ENCODE data around the gene HAGHL. TPM values are rescaled to one million over a fixed set of nuclear protein-coding genes. Genes with fewer than 3 reads are reported as not detected.

Gene HAGHL
- total and polyA plus RNA-seq, 4 donors: 4.1 to 26.7 (median 13.1) TPM

DNA sequence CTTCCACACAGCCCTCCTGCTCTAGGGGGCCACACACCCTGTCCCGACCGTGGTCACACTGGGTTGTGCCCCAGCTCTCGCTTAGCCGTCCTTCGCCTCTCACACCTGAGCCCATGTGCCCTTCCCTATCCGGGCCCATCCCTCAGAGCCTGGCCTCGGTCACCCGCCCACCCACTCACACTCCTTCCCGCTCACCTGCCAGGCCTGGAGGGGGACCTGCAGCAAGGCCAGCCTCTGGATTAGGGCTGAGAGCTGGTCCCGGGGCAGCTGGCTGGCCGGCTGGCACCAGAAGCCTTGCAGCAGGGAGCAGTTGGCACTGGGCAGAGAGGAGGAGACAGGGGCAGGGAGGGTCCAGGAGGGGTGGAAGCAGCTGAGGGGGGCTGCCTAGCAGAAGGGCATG, 51.5 kb downstream of the HAGHL start:
- Histone ChIP-seq H3K9ac (ENCODE audit: insufficient read depth in 1 of 2, low read length in 2 of 2) (no peak overlapping the region), H3K4me3 (no peak overlapping the region), H3K27me3 (ENCODE audit: control insufficient read depth in 3 of 3, insufficient read depth in 3 of 3, low read length in 2 of 3) (peaks cover 0 to 5% (median 0%) of the 10 kb centered on the region in 3 donors), H3K9me3 (ENCODE audit: control insufficient read depth in 4 of 4, insufficient read depth in 3 of 4, low read length in 3 of 4) (peaks cover 0 to 2% (median 0%) of the 10 kb centered on the region in 4 donors), H3K4me1 (ENCODE audit: control insufficient read depth in 5 of 5, insufficient read depth in 5 of 5, low read length in 5 of 5) (peaks cover 0 to 2% (median 0%) of the 10 kb centered on the region in 5 donors), H3K27ac (ENCODE audit: low read depth in 1 of 2, low read length in 1 of 2) (no peak overlapping the region), H3K36me3 (ENCODE audit: control insufficient read depth in 4 of 4, insufficient read depth in 4 of 4, low read length in 4 of 4) (no peaks in the 10 kb centered on the region)
- TF ChIP-seq, protein P1, sequence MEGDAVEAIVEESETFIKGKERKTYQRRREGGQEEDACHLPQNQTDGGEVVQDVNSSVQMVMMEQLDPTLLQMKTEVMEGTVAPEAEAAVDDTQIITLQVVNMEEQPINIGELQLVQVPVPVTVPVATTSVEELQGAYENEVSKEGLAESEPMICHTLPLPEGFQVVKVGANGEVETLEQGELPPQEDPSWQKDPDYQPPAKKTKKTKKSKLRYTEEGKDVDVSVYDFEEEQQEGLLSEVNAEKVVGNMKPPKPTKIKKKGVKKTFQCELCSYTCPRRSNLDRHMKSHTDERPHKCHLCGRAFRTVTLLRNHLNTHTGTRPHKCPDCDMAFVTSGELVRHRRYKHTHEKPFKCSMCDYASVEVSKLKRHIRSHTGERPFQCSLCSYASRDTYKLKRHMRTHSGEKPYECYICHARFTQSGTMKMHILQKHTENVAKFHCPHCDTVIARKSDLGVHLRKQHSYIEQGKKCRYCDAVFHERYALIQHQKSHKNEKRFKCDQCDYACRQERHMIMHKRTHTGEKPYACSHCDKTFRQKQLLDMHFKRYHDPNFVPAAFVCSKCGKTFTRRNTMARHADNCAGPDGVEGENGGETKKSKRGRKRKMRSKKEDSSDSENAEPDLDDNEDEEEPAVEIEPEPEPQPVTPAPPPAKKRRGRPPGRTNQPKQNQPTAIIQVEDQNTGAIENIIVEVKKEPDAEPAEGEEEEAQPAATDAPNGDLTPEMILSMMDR (IDR thresholded peaks at IDR 0.05; ENCODE audit: control extremely low read depth, extremely low read depth): no peak
- DNase-seq: no peak
- 76 to 84% methylated on average over 11 of the region's 11 CpGs for WGBS, 2 donors
- ATAC-seq (ENCODE audit: insufficient read depth, low FRiP score): no peak

DNA sequence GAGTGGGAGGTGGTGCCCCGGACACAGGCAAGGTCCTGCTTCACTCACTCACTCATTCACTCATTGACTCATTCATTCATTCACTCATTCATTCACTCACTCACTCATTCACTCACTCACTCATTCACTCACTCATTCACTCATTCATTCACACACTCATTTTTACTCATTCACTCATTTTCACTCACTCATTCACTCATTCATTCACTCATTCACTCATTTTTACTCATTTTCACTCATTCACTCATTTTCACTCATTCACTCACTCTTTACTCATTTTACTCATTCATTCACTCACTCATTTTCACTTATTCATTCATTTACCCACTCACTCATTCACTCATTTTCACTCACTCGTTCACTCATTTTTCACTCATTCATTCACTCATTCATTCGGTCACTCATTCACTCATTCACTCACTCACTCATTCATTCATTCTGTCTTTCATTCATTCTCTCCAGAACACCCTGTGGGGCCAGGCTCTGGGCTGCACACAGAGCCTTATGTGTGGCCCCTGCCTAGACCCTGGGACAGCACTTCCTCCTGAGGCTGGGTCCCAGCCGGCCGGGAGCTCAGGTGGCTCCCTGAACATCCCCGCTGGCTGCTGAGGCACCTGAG, 52.1 kb downstream of the HAGHL start:
- WGBS, 2 donors: 79 to 87% methylated on average over 6 of the region's 6 CpGs
- Histone ChIP-seq H3K4me3 (no peak overlapping the region), H3K27ac (ENCODE audit: low read depth in 1 of 2, low read length in 1 of 2) (no peak overlapping the region), H3K4me1 (ENCODE audit: control insufficient read depth in 5 of 5, insufficient read depth in 5 of 5, low read length in 5 of 5) (peaks cover 0 to 5% (median 0%) of the 10 kb centered on the region in 5 donors), H3K36me3 (ENCODE audit: control insufficient read depth in 4 of 4, insufficient read depth in 4 of 4, low read length in 4 of 4) (no peaks in the 10 kb centered on the region), H3K9me3 (ENCODE audit: control insufficient read depth in 4 of 4, insufficient read depth in 3 of 4, low read length in 3 of 4) (peaks cover 0 to 2% (median 0%) of the 10 kb centered on the region in 4 donors), H3K9ac (ENCODE audit: insufficient read depth in 1 of 2, low read length in 2 of 2) (no peak overlapping the region), H3K27me3 (ENCODE audit: control insufficient read depth in 3 of 3, insufficient read depth in 3 of 3, low read length in 2 of 3) (peaks cover 0 to 5% (median 0%) of the 10 kb centered on the region in 3 donors)
- DNase-seq: no peak
- ATAC-seq (ENCODE audit: insufficient read depth, low FRiP score): no peak
- TF ChIP-seq, protein P1 (IDR thresholded peaks at IDR 0.05; ENCODE audit: control extremely low read depth, extremely low read depth): no peak

Small RNAs within 50 kb of the gene (small RNA-seq; reads per million reads assigned to genes)
- not detected for gene MIR662 (ENCODE audit: low replicate concordance)

Other genes starting within 250 kb of the HAGHL start
- gene CAPN15, start 199.4 kb upstream of the HAGHL start, total RNA-seq: 10 to 100 TPM; 14.4 to 64.1 TPM
- gene CAPN15, start 199.4 kb upstream of the HAGHL start, polyA plus RNA-seq: 10 to 100 TPM; 37.2 to 40.6 TPM
- gene PRR35, start 166.7 kb upstream of the HAGHL start, total RNA-seq: not detected
- not detected for gene PRR35, start 166.7 kb upstream of the HAGHL start, polyA plus RNA-seq
- 1 to 10 TPM; 7.0 to 8.6 TPM for gene NHLRC4, start 160.1 kb upstream of the HAGHL start, total RNA-seq
- 1 to 10 TPM; 2.3 to 4.5 TPM for gene NHLRC4, start 160.1 kb upstream of the HAGHL start, polyA plus RNA-seq
- 10 to 100 TPM; 34.9 to 81.2 TPM for gene PIGQ, start 157.1 kb upstream of the HAGHL start, total RNA-seq
- 10 to 100 TPM; 41.5 to 98.2 TPM for gene PIGQ, start 157.1 kb upstream of the HAGHL start, polyA plus RNA-seq
- gene RAB40C, start 137.0 kb upstream of the HAGHL start, total RNA-seq: 10 to 100 TPM; 25.1 to 58.9 TPM
- gene RAB40C, start 137.0 kb upstream of the HAGHL start, polyA plus RNA-seq: 10 to 100 TPM; 34.0 to 53.8 TPM
- gene WFIKKN1, start 96.1 kb upstream of the HAGHL start, total RNA-seq: 1 to 10 TPM in 1 of 2 donors, under 1 TPM in 1; 0.31 to 2.5 TPM
- gene WFIKKN1, start 96.1 kb upstream of the HAGHL start, polyA plus RNA-seq: under 1 TPM; 0.44 to 0.79 TPM
- 10 to 100 TPM; 36.1 to 89.8 TPM for gene METTL26, start 90.8 kb upstream of the HAGHL start, total RNA-seq
- gene METTL26, start 90.8 kb upstream of the HAGHL start, polyA plus RNA-seq: 100 to 1,000 TPM; 138 to 200 TPM
- 10 to 100 TPM in 1 of 2 donors, 1 to 10 TPM in 1; 9.1 to 61.6 TPM for gene MCRIP2, start 85.3 kb upstream of the HAGHL start, total RNA-seq
- gene MCRIP2, start 85.3 kb upstream of the HAGHL start, polyA plus RNA-seq: 100 to 1,000 TPM in 1 of 2 donors, 10 to 100 TPM in 1; 45.0 to 109 TPM
- 10 to 100 TPM; 22.4 to 74.2 TPM for gene WDR90, start 77.7 kb upstream of the HAGHL start, total RNA-seq
- gene WDR90, start 77.7 kb upstream of the HAGHL start, polyA plus RNA-seq: 10 to 100 TPM; 18.6 to 33.4 TPM
- gene RHOT2, start 59.0 kb upstream of the HAGHL start, total RNA-seq: 100 to 1,000 TPM in 1 of 2 donors, 10 to 100 TPM in 1; 40.5 to 121 TPM
- gene RHOT2, start 59.0 kb upstream of the HAGHL start, polyA plus RNA-seq: 100 to 1,000 TPM; 111 to 119 TPM
- gene RHBDL1, start 51.4 kb upstream of the HAGHL start, total RNA-seq: 1 to 10 TPM in 1 of 2 donors, under 1 TPM in 1; 0.91 to 5.4 TPM
- gene RHBDL1, start 51.4 kb upstream of the HAGHL start, polyA plus RNA-seq: 1 to 10 TPM in 1 of 2 donors, under 1 TPM in 1; 0.98 to 2.2 TPM
- 100 to 1,000 TPM in 1 of 2 donors, 10 to 100 TPM in 1; 58.8 to 131 TPM for gene STUB1, start 46.7 kb upstream of the HAGHL start, total RNA-seq
- gene STUB1, start 46.7 kb upstream of the HAGHL start, polyA plus RNA-seq: 100 to 1,000 TPM; 113 to 131 TPM
- 10 to 100 TPM; 32.5 to 90.3 TPM for gene JMJD8, start 42.8 kb upstream of the HAGHL start, total RNA-seq
- gene JMJD8, start 42.8 kb upstream of the HAGHL start, polyA plus RNA-seq: 10 to 100 TPM; 48.4 to 67.5 TPM
- gene WDR24, start 36.7 kb upstream of the HAGHL start, total RNA-seq: 10 to 100 TPM in 1 of 2 donors, 1 to 10 TPM in 1; 8.1 to 16.3 TPM
- gene WDR24, start 36.7 kb upstream of the HAGHL start, polyA plus RNA-seq: 1 to 10 TPM; 8.1 to 9.8 TPM
- 1 to 10 TPM in 1 of 2 donors, under 1 TPM in 1; 0.14 to 7.4 TPM for gene FBXL16, start 21.3 kb upstream of the HAGHL start, total RNA-seq
- 1 to 10 TPM in 1 of 2 donors, under 1 TPM in 1; 0.93 to 5.0 TPM for gene FBXL16, start 21.3 kb upstream of the HAGHL start, polyA plus RNA-seq
- gene METRN, start 12.0 kb upstream of the HAGHL start, total RNA-seq: 10 to 100 TPM; 10.9 to 67.3 TPM
- gene METRN, start 12.0 kb upstream of the HAGHL start, polyA plus RNA-seq: 10 to 100 TPM; 30.3 to 52.7 TPM
- 10 to 100 TPM in 1 of 2 donors, 1 to 10 TPM in 1; 9.2 to 65.7 TPM for gene ANTKMT, start 6.0 kb upstream of the HAGHL start, total RNA-seq
- 10 to 100 TPM; 35.5 to 56.3 TPM for gene ANTKMT, start 6.0 kb upstream of the HAGHL start, polyA plus RNA-seq
- 10 to 100 TPM; 35.7 to 71.6 TPM for gene CCDC78, start 663 bp upstream of the HAGHL start, total RNA-seq
- 10 to 100 TPM; 25.6 to 38.3 TPM for gene CCDC78, start 663 bp upstream of the HAGHL start, polyA plus RNA-seq
- 10 to 100 TPM; 31.2 to 40.6 TPM for gene CIAO3, start 13.9 kb downstream of the HAGHL start, total RNA-seq
- 10 to 100 TPM; 21.0 to 30.2 TPM for gene CIAO3, start 13.9 kb downstream of the HAGHL start, polyA plus RNA-seq
- gene MSLN, start 33.6 kb downstream of the HAGHL start, total RNA-seq: 100 to 1,000 TPM in 1 of 2 donors, 10 to 100 TPM in 1; 98.8 to 155 TPM
- gene MSLN, start 33.6 kb downstream of the HAGHL start, polyA plus RNA-seq: 100 to 1,000 TPM; 116 to 125 TPM
- gene RPUSD1, start 61.3 kb downstream of the HAGHL start, total RNA-seq: 10 to 100 TPM in 1 of 2 donors, 1 to 10 TPM in 1; 8.2 to 25.2 TPM
- 10 to 100 TPM; 21.8 to 25.6 TPM for gene RPUSD1, start 61.3 kb downstream of the HAGHL start, polyA plus RNA-seq
- 10 to 100 TPM; 13.3 to 16.5 TPM for gene CHTF18, start 61.5 kb downstream of the HAGHL start, total RNA-seq
- gene CHTF18, start 61.5 kb downstream of the HAGHL start, polyA plus RNA-seq: 10 to 100 TPM in 1 of 2 donors, 1 to 10 TPM in 1; 7.5 to 17.4 TPM
- gene GNG13, start 73.6 kb downstream of the HAGHL start, total RNA-seq: not detected
- gene GNG13, start 73.6 kb downstream of the HAGHL start, polyA plus RNA-seq: not detected
- 10 to 100 TPM; 22.1 to 23.7 TPM for gene LMF1, start 243.9 kb downstream of the HAGHL start, total RNA-seq
- gene LMF1, start 243.9 kb downstream of the HAGHL start, polyA plus RNA-seq: 10 to 100 TPM in 1 of 2 donors, 1 to 10 TPM in 1; 9.1 to 19.0 TPM

Measured in lung (tissue), 13 donors.